Measurements from ENCODE around the gene RNF144A.

DNA sequence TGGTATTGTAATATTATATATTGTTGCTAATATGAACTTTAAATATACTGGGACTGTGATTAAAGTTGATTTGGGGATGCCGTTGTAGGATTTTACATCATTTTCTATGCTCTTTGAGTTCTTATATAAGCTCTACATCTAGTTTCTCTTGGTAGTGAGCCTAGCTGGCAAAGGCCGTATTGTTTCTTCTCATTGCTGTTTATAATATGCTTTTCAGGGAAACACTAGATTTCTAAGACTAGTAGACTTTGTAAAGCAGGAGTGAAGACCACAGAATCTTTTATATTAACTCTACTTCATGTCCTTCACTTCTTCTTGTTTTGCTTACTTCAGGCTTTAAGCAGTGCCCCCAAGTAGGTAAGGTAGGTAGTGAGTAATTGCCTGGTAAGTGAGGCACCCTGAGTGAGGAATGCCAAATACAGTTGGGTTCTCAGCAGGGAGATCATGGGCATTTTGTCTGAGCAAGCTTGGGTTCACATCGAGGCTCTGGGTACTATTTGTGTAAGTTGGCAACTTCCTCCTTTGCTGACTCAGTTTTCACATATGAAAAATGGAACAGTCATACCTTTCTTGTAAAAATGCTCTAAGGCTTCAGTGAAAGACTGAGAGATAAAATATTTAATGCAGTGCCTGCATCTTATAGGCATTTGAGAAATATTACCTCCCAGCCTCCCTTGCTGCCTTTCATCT lies 96.4 kb downstream of the RNF144A start:
- TF ChIP-seq, protein P1, sequence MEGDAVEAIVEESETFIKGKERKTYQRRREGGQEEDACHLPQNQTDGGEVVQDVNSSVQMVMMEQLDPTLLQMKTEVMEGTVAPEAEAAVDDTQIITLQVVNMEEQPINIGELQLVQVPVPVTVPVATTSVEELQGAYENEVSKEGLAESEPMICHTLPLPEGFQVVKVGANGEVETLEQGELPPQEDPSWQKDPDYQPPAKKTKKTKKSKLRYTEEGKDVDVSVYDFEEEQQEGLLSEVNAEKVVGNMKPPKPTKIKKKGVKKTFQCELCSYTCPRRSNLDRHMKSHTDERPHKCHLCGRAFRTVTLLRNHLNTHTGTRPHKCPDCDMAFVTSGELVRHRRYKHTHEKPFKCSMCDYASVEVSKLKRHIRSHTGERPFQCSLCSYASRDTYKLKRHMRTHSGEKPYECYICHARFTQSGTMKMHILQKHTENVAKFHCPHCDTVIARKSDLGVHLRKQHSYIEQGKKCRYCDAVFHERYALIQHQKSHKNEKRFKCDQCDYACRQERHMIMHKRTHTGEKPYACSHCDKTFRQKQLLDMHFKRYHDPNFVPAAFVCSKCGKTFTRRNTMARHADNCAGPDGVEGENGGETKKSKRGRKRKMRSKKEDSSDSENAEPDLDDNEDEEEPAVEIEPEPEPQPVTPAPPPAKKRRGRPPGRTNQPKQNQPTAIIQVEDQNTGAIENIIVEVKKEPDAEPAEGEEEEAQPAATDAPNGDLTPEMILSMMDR (conservative IDR thresholded peaks at IDR 0.05; ENCODE audit: low read depth, low read length), result no peak
- TF ChIP-seq EZH2 (IDR thresholded peaks at IDR 0.05; ENCODE audit: borderline replicate concordance, low read depth, low read length, poor library complexity, severe bottlenecking), result no peak

Measured in A673 (cell line).